CD14-positive monocyte (primary cell): ENCODE measurements around the gene CXCL10. TPM values are rescaled to one million over a fixed set of nuclear protein-coding genes. Genes with fewer than 3 reads are reported as not detected.

Source experiments
- DNase-seq, 3 donors: peaks; one replicate each; pipeline ENCODE4 v3.0.0-alpha.2; 2011 to 2022
- H2AFZ ChIP-seq: 2 replicates; pipeline ENCODE4 v1.6.0; 2012; ENCODE audit warnings: mild to moderate bottlenecking, low read depth, low read length, inconsistent platforms; ENCODE audit not compliant: insufficient read depth, poor library complexity, severe bottlenecking
- H3K27ac ChIP-seq, 2 donors: 1 replicate in 1 of 2; 2 replicates in 1 of 2; pipeline ENCODE4 v1.5.1; 2012 to 2013; ENCODE audit warnings: low read length in 2 of 2, control low read depth in 1 of 2, inconsistent platforms in 1 of 2, low read depth in 1 of 2, mild to moderate bottlenecking in 1 of 2
- H3K27me3 ChIP-seq, 2 donors: one replicate each; pipeline versions ENCODE4 v1.6.0 to v1.6.1; 2011 to 2013; ENCODE audit warnings: low read length in 2 of 2; ENCODE audit not compliant: control insufficient read depth in 2 of 2, insufficient read depth in 2 of 2
- H3K36me3 ChIP-seq, 2 donors: replicated peaks in 1 of 2; 1 replicate in 1 of 2; 2 replicates in 1 of 2; pipeline versions ENCODE4 v1.5.1 to v1.6.1; 2012 to 2013; ENCODE audit warnings: low read length in 2 of 2, control low read depth in 1 of 2, inconsistent platforms in 1 of 2, mild to moderate bottlenecking in 1 of 2; ENCODE audit not compliant: insufficient read depth in 2 of 2, control insufficient read depth in 1 of 2
- H3K4me1 ChIP-seq, 2 donors: 1 replicate in 1 of 2; 2 replicates in 1 of 2; pipeline versions ENCODE4 v1.5.1 to v1.6.1; 2012 to 2013; ENCODE audit warnings: low read length in 2 of 2, control low read depth in 1 of 2, inconsistent platforms in 1 of 2, mild to moderate bottlenecking in 1 of 2, moderate library complexity in 1 of 2; ENCODE audit not compliant: insufficient read depth in 2 of 2, control insufficient read depth in 1 of 2
- H3K4me2 ChIP-seq: replicated peaks from 2 replicates; pipeline ENCODE3; 2012; ENCODE audit warnings: low read length, moderate library complexity, mild to moderate bottlenecking; ENCODE audit not compliant: poor library complexity, severe bottlenecking; ENCODE audit errors: extremely low read depth
- H3K4me3 ChIP-seq, 3 experiments: fragments of 200-600 bp in 1 of 3; sonication (generic) in 1 of 3; replicated peaks in 1 of 3; 1 replicate in 2 of 3; 2 replicates in 1 of 3; pipeline ENCODE4 v1.5.1; 2011 to 2013; ENCODE audit warnings: low read length in 3 of 3, mild to moderate bottlenecking in 3 of 3, control low read depth in 2 of 3, low read depth in 2 of 3, inconsistent platforms in 1 of 3, moderate library complexity in 1 of 3
- H3K79me2 ChIP-seq: 2 replicates; pipeline ENCODE4 v1.6.0; 2012; ENCODE audit warnings: mild to moderate bottlenecking, control low read depth, inconsistent platforms, low read length, moderate library complexity; ENCODE audit not compliant: insufficient read depth
- H3K9ac ChIP-seq: 2 replicates; pipeline ENCODE4 v1.6.0; 2017; ENCODE audit warnings: low read length, mild to moderate bottlenecking; ENCODE audit not compliant: insufficient read depth, poor library complexity, severe bottlenecking
- H3K9me3 ChIP-seq, 2 donors: replicated peaks in 1 of 2; 1 replicate in 1 of 2; 2 replicates in 1 of 2; pipeline versions ENCODE4 v1.5.1 to v1.6.1; 2012 to 2013; ENCODE audit warnings: low read length in 2 of 2, control low read depth in 1 of 2; ENCODE audit not compliant: control insufficient read depth in 1 of 2, insufficient read depth in 1 of 2
- H4K20me1 ChIP-seq: 2 replicates; pipeline ENCODE4 v1.6.0; 2012; ENCODE audit warnings: mild to moderate bottlenecking, low read length, control low read depth, moderate library complexity; ENCODE audit not compliant: insufficient read depth
- H3K27ac Mint-ChIP-seq, 7 donors: one replicate each; pipeline ENCODE4 v1.8.0; 2020; ENCODE audit warnings: mild to moderate bottlenecking in 7 of 7, mixed read lengths in 7 of 7, moderate library complexity in 6 of 7, inconsistent platforms in 2 of 7
- H3K27me3 Mint-ChIP-seq, 3 donors: one replicate each; pipeline ENCODE4 v1.8.0; 2021 to 2022; ENCODE audit warnings: low read depth in 3 of 3, mild to moderate bottlenecking in 3 of 3, mixed read lengths in 3 of 3, moderate library complexity in 3 of 3, inconsistent platforms in 1 of 3
- H3K36me3 Mint-ChIP-seq, 2 donors: one replicate each; pipeline ENCODE4 v1.8.0; 2020; ENCODE audit warnings: mixed read lengths in 2 of 2, inconsistent platforms in 1 of 2, mild to moderate bottlenecking in 1 of 2
- H3K4me1 Mint-ChIP-seq: one replicate; pipeline ENCODE4 v1.8.0; 2020; ENCODE audit warnings: mild to moderate bottlenecking, mixed read lengths
- H3K4me3 Mint-ChIP-seq, 2 donors: one replicate each; pipeline ENCODE4 v1.8.0; 2020; ENCODE audit warnings: mild to moderate bottlenecking in 2 of 2, mixed read lengths in 2 of 2, moderate library complexity in 1 of 2
- H3K9me3 Mint-ChIP-seq, 7 donors: one replicate each; pipeline ENCODE4 v1.8.0; 2020 to 2022; ENCODE audit warnings: mixed read lengths in 7 of 7, mild to moderate bottlenecking in 6 of 7, moderate library complexity in 6 of 7, inconsistent platforms in 2 of 7
- CTCF ChIP-seq: fragments of 200-600 bp; IDR thresholded peaks from one replicate; pipeline ENCODE4 v1.8.0; 2022; ENCODE audit warnings: antibody characterized with exemption, mild to moderate bottlenecking
- WGBS: methylation state at CpG from one replicate; pipeline ENCODE4 v1.1.5; 2013; ENCODE audit warnings: missing lambda C conversion rate; ENCODE audit not compliant: insufficient coverage; 5-methylcytosine and 5-hydroxymethylcytosine counted together
- intact Hi-C, 2 donors: fragments of 100-400 bp; cut with micrococcal nuclease; formaldehyde crosslinking; loops; one replicate each; pipeline versions ENCODE4 v1.15.0 to v1.15.1; 2023
- polyA plus RNA-seq, 3 donors: library from polyadenylated mRNA; depleted of rRNA in 1 of 3; unstranded in 2 of 3; stranded (reverse) in 1 of 3; fragments of 300-500 nt in 2 of 3; fragments of >200 nt in 1 of 3; fragmentation: Illumina TruSeq in 2 of 3; gene quantifications; 1 replicate in 2 of 3; 2 replicates in 1 of 3; pipeline ENCODE4 v1.2.3, GENCODE V29; 2012 to 2021

CXCL10 gene
- polyA plus RNA-seq, 3 donors, result 5.5 to 16.5 (median 16.3) TPM

GRCh38 chr4:76022031-76022430 lies 1.3 kb downstream of the CXCL10 start:
- Histone ChIP-seq H4K20me1 (no peaks in the 10 kb centered on the region), H3K27ac (no peak overlapping the region), H3K79me2 (no peaks in the 10 kb centered on the region), H3K27me3 (no peaks in the 10 kb centered on the region), H3K9me3 (no peaks in the 10 kb centered on the region), H3K4me1 (peaks cover 16 to 17% of the 10 kb centered on the region in 2 donors), H3K36me3 (no peaks in the 10 kb centered on the region), H2AFZ (no peak overlapping the region), H3K4me2 (no peak overlapping the region), H3K4me3 (no peak overlapping the region), H3K9ac (no peak overlapping the region)
- peaks cover 0 to 3% (median 1%) of the 10 kb centered on the region in 3 donors for H3K27me3 Mint-ChIP-seq
- TF ChIP-seq CTCF, result no peak
- peaks cover 0 to 2% of the 10 kb centered on the region in 2 donors for H3K36me3 Mint-ChIP-seq
- H3K4me1 Mint-ChIP-seq, result peaks cover 41% of the 10 kb centered on the region
- DNase-seq, result no peak
- H3K4me3 Mint-ChIP-seq, result no peak overlapping the region
- no peaks in the 10 kb centered on the region for H3K9me3 Mint-ChIP-seq
- no CpG with 5 or more reads among the region's 4 CpGs for whole genome bisulfite sequencing
- intact Hi-C loops, result no loop called here
- H3K27ac Mint-ChIP-seq, result no peak overlapping the region

DNA sequence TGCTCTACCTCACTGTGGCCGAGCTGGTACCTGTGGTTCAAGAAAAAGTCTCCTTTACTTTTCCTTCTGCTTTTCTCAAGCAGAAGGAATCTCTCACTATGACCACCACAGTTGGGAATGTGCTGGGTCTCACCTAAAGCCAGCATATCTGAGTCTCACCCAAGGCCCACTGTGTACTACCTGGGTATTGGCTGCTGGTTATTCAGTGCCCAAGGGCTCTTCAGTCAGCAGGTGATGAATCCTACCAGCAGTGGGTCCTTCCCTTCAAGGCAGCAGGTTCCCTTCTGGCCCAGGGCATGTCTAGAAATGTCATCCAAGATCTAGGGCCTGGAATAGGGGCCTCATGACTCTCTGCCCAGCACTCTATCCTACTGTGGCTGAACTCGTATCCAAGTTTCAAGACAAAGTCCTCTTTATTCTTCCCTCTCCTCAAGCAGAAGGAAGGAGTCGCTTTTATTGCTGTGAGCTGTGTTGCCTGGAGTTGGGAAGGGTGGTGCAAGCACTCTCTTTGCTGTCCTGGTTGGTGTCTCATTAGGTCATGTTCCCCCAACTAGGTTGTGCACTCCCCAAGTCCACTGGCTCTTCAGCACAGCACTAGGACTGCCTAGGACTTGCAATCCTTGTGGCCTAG lies 6.1 kb downstream of the CXCL10 start:
- no peak for DNase-seq
- Histone ChIP-seq H2AFZ (no peak overlapping the region), H3K36me3 (no peaks in the 10 kb centered on the region), H3K9me3 (no peaks in the 10 kb centered on the region), H3K79me2 (no peaks in the 10 kb centered on the region), H4K20me1 (no peaks in the 10 kb centered on the region), H3K4me2 (no peak overlapping the region), H3K27me3 (no peaks in the 10 kb centered on the region), H3K4me1 (peaks cover 10 to 13% of the 10 kb centered on the region in 2 donors), H3K27ac (no peak overlapping the region), H3K4me3 (no peak overlapping the region), H3K9ac (no peak overlapping the region)
- Mint-ChIP-seq H3K27ac (no peak overlapping the region), H3K36me3 (no peaks in the 10 kb centered on the region), H3K9me3 (no peaks in the 10 kb centered on the region), H3K4me1 (peaks cover 36% of the 10 kb centered on the region), H3K4me3 (no peak overlapping the region), H3K27me3 (no peaks in the 10 kb centered on the region)
- 75% methylated on average over 1 of the region's 3 CpGs for WGBS
- intact Hi-C loops, result no loop called here
- no peak for TF ChIP-seq CTCF
